ENCODE data around the gene SORBS1. TPM values are rescaled to one million over a fixed set of nuclear protein-coding genes. Genes with fewer than 3 reads are reported as not detected.

Gene SORBS1
- polyA plus RNA-seq, 1 donor, result 76.7 TPM

- DNase-seq (ENCODE audit: low read depth), result no peak
Measured at GRCh38 chr10:95565336-95565735, 4.2 kb upstream of the SORBS1 start.

- no peak for DNase-seq (ENCODE audit: low read depth)
Measured at GRCh38 chr10:95564291-95564690, 3.1 kb upstream of the SORBS1 start.

- no peak for DNase-seq (ENCODE audit: low read depth)
Measured at GRCh38 chr10:95562341-95562965, 1.3 kb upstream of the SORBS1 start.

- no peak for DNase-seq (ENCODE audit: low read depth)
Measured at GRCh38 chr10:95561864-95562177, 650 bp upstream of the SORBS1 start.

GRCh38 chr10:95560278-95561176, 644 bp downstream of the SORBS1 start:
- no peak for DNase-seq (ENCODE audit: low read depth)

- DNase-seq (ENCODE audit: low read depth), result no peak
Measured at GRCh38 chr10:95559896-95560277, 1.3 kb downstream of the SORBS1 start.

GRCh38 chr10:95559471-95559870, 1.7 kb downstream of the SORBS1 start:
- DNase-seq (ENCODE audit: low read depth), result no peak

GRCh38 chr10:95558593-95559320, 2.4 kb downstream of the SORBS1 start:
- no peak for DNase-seq (ENCODE audit: low read depth)

GRCh38 chr10:95556994-95557767, 4.0 kb downstream of the SORBS1 start:
- no peak for DNase-seq (ENCODE audit: low read depth)

- no peak for DNase-seq (ENCODE audit: low read depth)
Measured at GRCh38 chr10:95553674-95554073, 7.5 kb downstream of the SORBS1 start.

GRCh38 chr10:95552679-95553342, 8.4 kb downstream of the SORBS1 start:
- DNase-seq (ENCODE audit: low read depth), result no peak

GRCh38 chr10:95550073-95550672, 11.0 kb downstream of the SORBS1 start:
- DNase-seq (ENCODE audit: low read depth), result no peak

- DNase-seq (ENCODE audit: low read depth), result no peak
Measured at GRCh38 chr10:95547791-95548435, 13.3 kb downstream of the SORBS1 start.

GRCh38 chr10:95547197-95547596, 14.0 kb downstream of the SORBS1 start:
- no peak for DNase-seq (ENCODE audit: low read depth)

GRCh38 chr10:95545981-95546380, 15.2 kb downstream of the SORBS1 start:
- DNase-seq (ENCODE audit: low read depth), result no peak

- DNase-seq (ENCODE audit: low read depth), result no peak
Measured at GRCh38 chr10:95544783-95545500, 16.2 kb downstream of the SORBS1 start.

GRCh38 chr10:95543459-95543858, 17.7 kb downstream of the SORBS1 start:
- no peak for DNase-seq (ENCODE audit: low read depth)

- no peak for DNase-seq (ENCODE audit: low read depth)
Measured at GRCh38 chr10:95542761-95543160, 18.4 kb downstream of the SORBS1 start.

GRCh38 chr10:95542330-95542729, 18.8 kb downstream of the SORBS1 start:
- DNase-seq (ENCODE audit: low read depth), result no peak

Data from forelimb muscle (tissue), 1 donor.